D721Med (cell line): Measurements from ENCODE around the gene FYN.

Experiments used
- DNase-seq: peaks from one replicate; pipeline ENCODE4 v3.0.0; 2011; ENCODE audit warnings: low spot score; ENCODE audit not compliant: insufficient read length
- FAIRE-seq: peaks from 2 replicates; lab custom pipeline; 2011; peaks lifted over from hg19 to GRCh38; lab: Jason Lieb, UNC
- CTCF ChIP-seq: IDR thresholded peaks from 2 replicates; pipeline ENCODE4 v1.5.1; 2012; ENCODE audit warnings: mild to moderate bottlenecking, control low read depth; ENCODE audit not compliant: insufficient read depth; ENCODE audit errors: missing control alignments

Gene FYN

DNA sequence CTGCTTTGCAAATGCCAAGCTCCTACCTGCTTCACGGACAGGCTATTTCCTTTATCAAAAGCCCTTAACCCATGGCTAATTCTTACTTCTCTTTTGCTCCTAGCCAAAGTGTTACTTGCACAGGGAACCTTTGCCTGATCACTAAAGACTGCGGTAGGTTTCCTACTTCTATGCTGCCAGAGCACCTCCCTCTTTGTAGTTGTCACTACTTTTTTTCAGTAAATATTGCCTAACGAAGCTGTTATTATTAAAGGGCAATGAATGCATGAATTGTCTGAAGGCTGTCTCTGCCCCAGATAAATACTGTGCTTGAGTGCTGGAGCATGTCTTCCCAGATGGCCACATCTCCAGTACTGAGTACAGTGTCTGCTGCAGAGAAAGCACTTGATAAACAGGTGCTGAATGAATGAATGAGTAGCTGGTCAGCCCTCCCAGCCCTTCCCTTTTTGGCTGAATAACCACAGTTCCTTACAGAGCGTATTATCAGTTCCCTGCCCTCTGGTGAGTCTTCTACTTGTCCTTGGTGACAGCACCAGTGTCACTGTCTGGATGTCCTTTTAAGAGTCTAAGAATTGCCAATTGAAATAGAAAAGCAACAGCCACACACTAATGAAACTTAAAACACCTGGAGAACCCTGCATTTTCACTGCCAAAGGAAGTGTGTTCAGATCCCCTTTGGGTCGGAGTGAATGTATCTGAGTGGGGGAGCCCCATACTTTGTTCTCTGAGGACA lies 194.0 kb downstream of the FYN start:
- TF ChIP-seq CTCF: no peak
- no peak for DNase-seq
- FAIRE-seq: no peak

GRCh38 chr6:111677249-111677990 lies 195.8 kb downstream of the FYN start:
- DNase-seq (no peak), FAIRE-seq (no peak)
- no peak for TF ChIP-seq CTCF

DNA sequence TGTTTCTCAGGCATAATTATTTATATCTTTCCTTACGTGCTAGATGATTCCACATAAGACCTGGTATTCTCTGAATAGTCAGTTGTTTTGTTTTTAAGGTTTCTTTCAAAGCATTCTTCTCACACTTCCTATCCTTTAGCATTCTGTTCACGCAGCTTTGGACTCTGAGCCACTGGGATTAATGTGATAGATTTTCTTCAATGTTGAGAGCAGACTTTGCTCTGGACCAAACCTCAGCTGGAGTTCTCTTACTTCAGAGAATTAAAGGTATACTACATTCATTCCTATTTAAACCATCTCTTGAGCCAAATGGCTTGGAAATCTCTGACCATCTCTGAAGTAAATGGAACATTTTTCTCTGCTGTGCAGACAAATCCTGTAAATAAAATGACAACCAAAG lies 196.9 kb downstream of the FYN start:
- no peak for TF ChIP-seq CTCF
- FAIRE-seq: no peak
- DNase-seq: no peak

DNA sequence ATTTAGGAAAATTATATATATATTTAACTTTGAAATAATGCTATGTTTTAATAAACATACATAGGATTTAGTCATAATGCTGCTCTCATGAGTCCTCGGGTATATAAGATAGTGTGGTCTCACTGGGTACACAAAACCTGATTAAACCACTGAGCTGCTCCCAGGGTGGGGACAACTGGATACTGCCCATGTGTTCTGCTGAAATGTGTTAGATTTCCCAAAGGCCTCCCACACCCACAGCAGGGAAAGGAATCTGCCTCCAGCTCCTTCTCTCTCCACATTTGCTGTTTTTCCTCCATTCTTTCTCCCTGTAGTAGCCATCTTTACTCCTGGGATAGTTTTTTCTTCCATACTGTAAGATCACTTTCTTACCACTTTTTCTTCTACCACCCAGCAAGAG lies 198.4 kb downstream of the FYN start:
- FAIRE-seq: no peak
- no peak for DNase-seq
- TF ChIP-seq CTCF: no peak

DNA sequence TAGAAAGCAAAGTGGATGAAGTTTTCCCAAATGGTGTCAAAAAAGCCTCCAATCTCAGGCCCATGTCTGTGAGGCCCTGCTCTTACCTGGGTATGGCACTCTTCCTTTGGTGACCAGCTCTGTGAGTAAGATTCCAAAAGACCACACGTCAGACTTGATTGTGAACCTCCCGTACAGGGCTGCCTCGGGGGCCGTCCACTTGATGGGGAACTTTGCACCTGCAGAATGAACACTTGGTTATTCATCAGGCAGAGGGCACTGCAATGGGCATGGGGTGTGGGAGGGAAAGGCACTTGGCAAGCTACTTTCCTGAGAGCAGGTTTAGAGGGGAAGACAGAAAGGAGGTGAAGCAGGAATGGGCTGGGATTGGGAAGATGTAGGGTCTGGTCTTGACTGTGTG lies 198.8 kb downstream of the FYN start:
- DNase-seq (no peak), FAIRE-seq (no peak)
- no peak for TF ChIP-seq CTCF

GRCh38 chr6:111673937-111674336 lies 199.3 kb downstream of the FYN start:
- no peak for TF ChIP-seq CTCF

GRCh38 chr6:111673532-111673931 lies 199.7 kb downstream of the FYN start:
- TF ChIP-seq CTCF: no peak
- no peak for DNase-seq
- peak; percentile 88 for FAIRE-seq

More at GRCh38 chr6:111673937-111674336, 199.3 kb downstream of the FYN start:
- DNase-seq (no peak), FAIRE-seq (peak; percentile 6)
